ENCODE results near the gene TANGO2.

- TF ChIP-seq MXI1 (conservative IDR thresholded peaks at IDR 0.05; ENCODE audit: poor library complexity, severe bottlenecking) (no peak), CTCF (IDR thresholded peaks at IDR 0.05; ENCODE audit: poor library complexity, severe bottlenecking) (no peak), RAD21 (conservative IDR thresholded peaks at IDR 0.05) (no peak), EZH2 (IDR thresholded peaks at IDR 0.05; ENCODE audit: borderline replicate concordance, insufficient read depth, low read length, poor library complexity, severe bottlenecking) (no peak), EP300 (conservative IDR thresholded peaks at IDR 0.05; ENCODE audit: poor library complexity, severe bottlenecking) (no peak)
Observed at GRCh38 chr22:20056696-20057386, 35.9 kb downstream of the TANGO2 start.

All from neural cell (in vitro differentiated cells).